HG03060 (cell line): Measurements from ENCODE around the gene WIZ.
"Not testable (repeated sequence)": the region's sequence is repeated elsewhere in the genome, so short reads cannot be mapped to it uniquely, and the experiment has no call there.

Experiments used
- ATAC-seq: cut with Tn5 transposase; IDR thresholded peaks from one replicate; pipeline ENCODE4 v1.9.1; 2021; ENCODE audit warnings: low read depth, moderate number of reproducible peaks; ENCODE audit not compliant: unreplicated experiment

Gene WIZ, protein sequence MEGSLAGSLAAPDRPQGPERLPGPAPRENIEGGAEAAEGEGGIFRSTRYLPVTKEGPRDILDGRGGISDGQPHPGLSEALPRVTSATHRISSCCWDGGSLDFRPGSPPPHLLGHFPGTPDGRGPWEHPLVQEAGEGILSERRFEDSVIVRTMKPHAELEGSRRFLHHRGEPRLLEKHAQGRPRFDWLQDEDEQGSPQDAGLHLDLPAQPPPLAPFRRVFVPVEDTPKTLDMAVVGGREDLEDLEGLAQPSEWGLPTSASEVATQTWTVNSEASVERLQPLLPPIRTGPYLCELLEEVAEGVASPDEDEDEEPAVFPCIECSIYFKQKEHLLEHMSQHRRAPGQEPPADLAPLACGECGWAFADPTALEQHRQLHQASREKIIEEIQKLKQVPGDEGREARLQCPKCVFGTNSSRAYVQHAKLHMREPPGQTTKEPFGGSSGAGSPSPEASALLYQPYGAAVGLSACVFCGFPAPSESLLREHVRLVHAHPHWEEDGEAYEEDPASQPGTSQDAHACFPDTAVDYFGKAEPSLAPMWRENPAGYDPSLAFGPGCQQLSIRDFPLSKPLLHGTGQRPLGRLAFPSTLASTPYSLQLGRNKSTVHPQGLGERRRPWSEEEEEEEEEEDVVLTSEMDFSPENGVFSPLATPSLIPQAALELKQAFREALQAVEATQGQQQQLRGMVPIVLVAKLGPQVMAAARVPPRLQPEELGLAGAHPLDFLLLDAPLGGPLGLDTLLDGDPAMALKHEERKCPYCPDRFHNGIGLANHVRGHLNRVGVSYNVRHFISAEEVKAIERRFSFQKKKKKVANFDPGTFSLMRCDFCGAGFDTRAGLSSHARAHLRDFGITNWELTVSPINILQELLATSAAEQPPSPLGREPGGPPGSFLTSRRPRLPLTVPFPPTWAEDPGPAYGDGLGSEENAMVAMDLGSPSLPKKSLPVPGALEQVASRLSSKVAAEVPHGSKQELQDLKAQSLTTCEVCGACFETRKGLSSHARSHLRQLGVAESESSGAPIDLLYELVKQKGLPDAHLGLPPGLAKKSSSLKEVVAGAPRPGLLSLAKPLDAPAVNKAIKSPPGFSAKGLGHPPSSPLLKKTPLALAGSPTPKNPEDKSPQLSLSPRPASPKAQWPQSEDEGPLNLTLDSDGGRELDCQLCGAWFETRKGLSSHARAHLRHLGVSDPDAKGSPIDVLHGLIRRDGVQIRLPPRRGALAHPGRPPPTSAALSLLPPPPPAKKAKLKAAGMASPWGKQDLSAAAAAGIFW (N-terminal part only)

DNA sequence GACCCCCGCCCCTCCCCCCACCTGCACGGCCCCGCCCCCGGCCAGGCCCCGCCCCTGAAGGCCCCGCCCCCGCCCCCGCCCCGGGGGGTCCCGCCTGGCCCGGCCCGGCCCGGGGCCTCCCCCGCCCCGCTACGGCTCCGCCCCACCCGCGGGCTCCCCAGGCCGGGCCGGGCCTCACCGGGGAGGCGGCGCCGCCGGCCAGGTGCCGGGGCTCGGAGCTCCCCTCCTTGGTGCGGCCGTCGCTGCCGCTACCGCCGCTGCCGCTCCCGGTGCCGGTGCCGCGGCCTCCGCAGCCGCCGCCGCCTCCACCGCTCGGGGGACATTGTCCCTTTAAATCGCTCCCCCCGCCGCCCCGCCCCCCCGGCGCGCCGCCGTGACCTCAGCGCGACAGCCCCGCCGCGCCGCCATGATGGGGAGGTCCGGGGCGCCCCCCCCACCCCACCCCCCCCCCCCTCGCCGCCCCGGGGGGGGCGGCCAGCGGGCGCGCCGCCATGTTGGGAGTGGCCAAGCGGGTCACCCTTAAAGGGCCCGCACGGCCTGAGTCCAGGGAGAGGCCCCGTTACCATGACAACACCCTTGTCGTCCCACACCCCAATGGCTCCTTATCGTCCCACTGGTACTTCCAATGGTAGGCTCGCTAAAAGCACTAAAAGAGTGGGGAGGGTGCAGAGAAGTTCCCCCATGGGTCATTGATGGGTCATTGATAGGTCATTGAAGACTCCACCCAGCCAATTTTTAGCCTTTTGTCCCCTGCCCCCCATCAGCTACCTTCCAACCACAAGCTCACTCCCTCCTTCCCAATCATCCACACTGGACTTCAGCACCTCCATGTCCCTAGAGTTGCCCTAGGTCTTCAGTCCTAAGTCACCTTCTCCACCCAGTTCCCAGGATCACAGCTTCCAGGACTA lies at the start of gene WIZ:
Gene WIZ (minus strand): TSS at position 337 of the 908 bp plus-strand sequence. CDS start 1,649 bp downstream, outside the sequence.
- no peak for ATAC-seq

DNA sequence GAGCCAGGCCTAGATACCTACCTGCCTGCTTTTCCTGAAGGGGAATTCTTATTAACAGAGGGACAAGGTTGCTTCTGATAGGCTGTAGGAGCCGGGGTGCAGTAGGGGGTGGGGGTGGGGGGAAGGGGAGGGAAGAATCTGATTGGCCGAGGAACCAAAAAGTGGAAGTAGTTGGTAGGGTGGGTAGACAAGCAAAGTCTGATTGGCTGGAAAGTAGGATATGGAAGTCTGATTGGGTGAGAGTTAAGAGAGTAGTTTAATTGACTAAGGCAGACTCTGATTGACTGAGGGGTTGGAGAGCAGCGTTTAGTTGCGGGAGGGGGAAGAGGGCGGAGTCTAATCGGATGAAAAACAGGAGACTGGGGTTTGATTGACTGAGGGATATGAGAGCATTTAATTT lies 49.2 kb upstream of the WIZ start:
- no peak for ATAC-seq

GRCh38 chr19:15498156-15498858 lies 48.6 kb upstream of the WIZ start:
- ATAC-seq: no peak

- no peak for ATAC-seq
These were observed 45.4 kb upstream of the WIZ start for GRCh38 chr19:15495151-15495550.

- ATAC-seq: no peak
These were observed 38.9 kb upstream of the WIZ start for GRCh38 chr19:15488489-15489226.

- ATAC-seq: no peak
These were observed 37.3 kb upstream of the WIZ start for GRCh38 chr19:15487038-15487437.

DNA sequence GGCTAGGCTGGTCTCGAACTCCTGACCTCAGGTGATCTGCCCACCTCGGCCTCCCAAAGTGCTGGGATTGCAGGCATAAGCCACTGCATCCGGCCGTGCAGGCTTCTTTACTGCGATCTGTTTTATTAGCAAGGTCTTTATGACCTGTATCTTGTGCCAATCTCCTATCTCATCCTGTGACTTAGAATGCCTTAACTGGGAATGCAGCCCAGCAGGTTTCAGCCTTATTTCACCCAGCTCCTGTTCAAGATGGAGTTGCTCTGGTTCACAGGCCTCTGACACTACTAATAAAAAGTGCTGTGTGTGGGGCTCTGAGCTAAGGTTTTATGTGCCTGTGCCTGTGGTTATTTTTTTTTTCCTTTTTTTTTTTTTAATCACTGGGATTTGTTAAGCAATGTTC lies 36.0 kb upstream of the WIZ start:
- not testable (repeated sequence) for ATAC-seq

GRCh38 chr19:15480996-15481395 lies 31.2 kb upstream of the WIZ start:
- ATAC-seq: not testable (repeated sequence)

- no peak for ATAC-seq
These were observed 29.9 kb upstream of the WIZ start, which contains the start of gene PGLYRP2 for GRCh38 chr19:15479391-15480345. PGLYRP2 (minus strand) TSS chr19:15479501; CDS start chr19:15479371, 130 bp downstream.

DNA sequence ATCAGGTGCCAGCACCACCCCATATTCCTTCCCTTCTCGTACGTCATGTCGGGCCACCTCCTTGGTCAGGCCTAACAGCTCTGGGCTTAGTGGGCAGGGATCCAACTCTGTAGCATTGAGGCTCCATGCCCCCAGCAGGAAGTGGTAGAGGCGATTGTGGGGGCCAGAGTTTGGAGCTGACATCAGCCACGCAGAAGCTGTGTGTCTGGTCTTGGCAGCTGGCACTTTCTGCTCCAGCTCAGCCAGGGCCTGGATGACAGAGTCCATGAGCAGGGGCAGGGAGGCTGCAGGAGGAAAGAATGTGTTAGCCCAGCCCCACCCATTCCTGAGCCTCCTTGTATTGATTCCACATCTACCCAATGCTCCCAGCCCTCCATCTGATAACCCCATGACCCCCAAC lies 26.6 kb upstream of the WIZ start:
- no peak for ATAC-seq

- no peak for ATAC-seq
These were observed 25.9 kb upstream of the WIZ start for GRCh38 chr19:15475611-15476010.

GRCh38 chr19:15475169-15475568 lies 25.4 kb upstream of the WIZ start:
- no peak for ATAC-seq

GRCh38 chr19:15473821-15474220 lies 24.1 kb upstream of the WIZ start:
- not testable (repeated sequence) for ATAC-seq

DNA sequence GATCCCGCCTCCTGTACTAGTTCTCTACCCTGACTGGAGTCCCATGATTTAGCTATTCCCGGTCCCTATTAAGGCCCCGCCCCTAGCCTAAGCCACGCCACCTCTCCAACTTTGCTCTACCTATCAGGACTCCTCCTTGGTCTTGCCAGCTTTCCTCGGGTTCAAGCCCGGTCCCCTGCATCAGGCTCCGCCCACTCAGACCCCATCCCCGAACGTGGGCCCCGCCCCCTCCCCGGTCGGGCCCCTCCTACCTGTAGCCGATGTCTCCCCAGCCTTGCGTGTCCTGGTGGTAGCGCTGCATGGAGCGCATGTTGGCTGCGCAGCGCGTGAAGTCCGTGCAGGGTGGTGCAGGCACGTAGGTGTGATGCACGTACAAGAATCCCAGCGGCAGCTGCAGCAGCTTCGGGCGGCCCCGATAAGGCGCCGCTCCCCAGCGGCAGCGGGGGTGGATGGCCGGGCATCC lies 21.9 kb upstream of the WIZ start:
- ATAC-seq: no peak

DNA sequence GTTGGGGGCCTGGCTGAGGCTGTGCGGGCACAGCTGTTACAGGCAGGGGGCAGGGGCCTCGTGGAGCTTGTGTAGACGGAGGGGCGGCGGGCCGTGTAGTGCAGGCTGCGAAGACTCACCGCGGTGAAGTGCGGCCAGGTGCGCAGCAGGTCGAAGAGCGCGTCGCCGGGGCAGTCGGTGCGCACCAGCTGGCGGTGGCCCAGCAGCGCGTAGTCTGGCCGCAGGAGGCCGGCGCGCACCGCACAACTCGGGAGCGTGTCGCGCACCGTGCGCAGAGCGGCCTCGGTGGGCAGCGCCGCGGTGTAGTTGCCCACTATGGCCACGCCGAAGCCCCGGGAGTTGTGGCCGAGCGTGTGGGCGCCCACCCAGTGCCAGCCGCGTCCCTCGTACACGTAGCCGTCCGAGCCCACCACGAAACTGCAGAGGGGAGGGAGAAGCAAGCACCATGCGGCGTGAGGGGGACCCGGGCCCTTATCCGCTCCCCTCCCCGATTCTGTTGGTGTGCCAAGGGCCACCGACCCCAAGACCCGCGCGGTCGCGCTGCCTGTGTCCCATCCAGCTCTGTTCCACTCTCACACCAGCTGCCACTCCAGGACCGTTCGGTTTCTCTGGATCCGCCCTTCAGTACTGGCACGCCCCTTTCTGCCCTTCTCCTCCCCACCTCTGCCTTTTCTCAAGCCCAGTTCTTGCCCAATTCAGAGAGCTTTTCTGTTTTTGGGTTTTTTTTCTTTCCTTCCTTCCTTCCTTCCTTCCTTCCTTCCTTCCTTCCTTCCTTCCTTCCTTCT lies 19.9 kb upstream of the WIZ start:
- no peak for ATAC-seq
